Activated T-cell treated with anti-CD3 and anti-CD28 coated beads, Interleukin-2, amount 50 U/mL, for 24 hours (primary cell): ENCODE results near the gene REXO2.

Experiments used
- DNase-seq: peaks from one replicate; pipeline ENCODE4 v3.0.0-alpha.2; 2020
- H3K27ac Mint-ChIP-seq: 2 replicates; pipeline ENCODE4 v1.8.0; 2020; ENCODE audit warnings: mild to moderate bottlenecking, mixed read lengths
- H3K27me3 Mint-ChIP-seq: 2 replicates; pipeline ENCODE4 v1.8.0; 2020; ENCODE audit warnings: mixed read lengths
- H3K36me3 Mint-ChIP-seq: 2 replicates; pipeline ENCODE4 v1.8.0; 2020; ENCODE audit warnings: low read depth, mixed read lengths
- H3K4me1 Mint-ChIP-seq: 2 replicates; pipeline ENCODE4 v1.8.0; 2020; ENCODE audit warnings: low read depth, mixed read lengths
- H3K4me3 Mint-ChIP-seq: 2 replicates; pipeline ENCODE4 v1.8.0; 2020; ENCODE audit warnings: mild to moderate bottlenecking, moderate library complexity, mixed read lengths
- H3K9me3 Mint-ChIP-seq: 2 replicates; pipeline ENCODE4 v1.8.0; 2020; ENCODE audit warnings: mixed read lengths

The REXO2 gene

GRCh38 chr11:114463999-114464398 is 24.7 kb downstream of the REXO2 start:
- Mint-ChIP-seq H3K4me1 (no peaks in the 10 kb centered on the region), H3K27me3 (no peaks in the 10 kb centered on the region), H3K27ac (no peak overlapping the region), H3K36me3 (no peaks in the 10 kb centered on the region), H3K4me3 (no peak overlapping the region), H3K9me3 (peaks cover 7% of the 10 kb centered on the region)
- DNase-seq, result no peak

- no peaks in the 10 kb centered on the region for H3K4me1 Mint-ChIP-seq
- H3K27ac Mint-ChIP-seq, result no peak overlapping the region
- H3K27me3 Mint-ChIP-seq, result peaks cover under 1% of the 10 kb centered on the region
- peaks cover 6% of the 10 kb centered on the region for H3K9me3 Mint-ChIP-seq
- H3K4me3 Mint-ChIP-seq, result no peak overlapping the region
- no peak for DNase-seq
- no peaks in the 10 kb centered on the region for H3K36me3 Mint-ChIP-seq
Measured at GRCh38 chr11:114466742-114467141, 27.5 kb downstream of the REXO2 start.

GRCh38 chr11:114472661-114473060 is 33.4 kb downstream of the REXO2 start:
- Mint-ChIP-seq H3K9me3 (no peaks in the 10 kb centered on the region), H3K27me3 (peaks cover 14% of the 10 kb centered on the region), H3K27ac (no peak overlapping the region), H3K4me3 (no peak overlapping the region), H3K36me3 (no peaks in the 10 kb centered on the region), H3K4me1 (no peaks in the 10 kb centered on the region)
- no peak for DNase-seq

GRCh38 chr11:114478001-114478410 is 38.7 kb downstream of the REXO2 start:
- no peaks in the 10 kb centered on the region for H3K36me3 Mint-ChIP-seq
- H3K4me1 Mint-ChIP-seq, result no peaks in the 10 kb centered on the region
- H3K9me3 Mint-ChIP-seq, result no peaks in the 10 kb centered on the region
- no peak overlapping the region for H3K27ac Mint-ChIP-seq
- no peak for DNase-seq
- peaks cover 5% of the 10 kb centered on the region for H3K27me3 Mint-ChIP-seq
- H3K4me3 Mint-ChIP-seq, result no peak overlapping the region

GRCh38 chr11:114478768-114479167 is 39.5 kb downstream of the REXO2 start:
- H3K27me3 Mint-ChIP-seq, result peaks cover 5% of the 10 kb centered on the region
- H3K4me1 Mint-ChIP-seq, result no peaks in the 10 kb centered on the region
- DNase-seq, result no peak
- H3K4me3 Mint-ChIP-seq, result no peak overlapping the region
- H3K36me3 Mint-ChIP-seq, result no peaks in the 10 kb centered on the region
- H3K9me3 Mint-ChIP-seq, result no peaks in the 10 kb centered on the region
- H3K27ac Mint-ChIP-seq, result no peak overlapping the region

GRCh38 chr11:114479331-114479730 is 40.1 kb downstream of the REXO2 start:
- no peaks in the 10 kb centered on the region for H3K4me1 Mint-ChIP-seq
- H3K9me3 Mint-ChIP-seq, result no peaks in the 10 kb centered on the region
- H3K4me3 Mint-ChIP-seq, result no peak overlapping the region
- peaks cover 5% of the 10 kb centered on the region for H3K27me3 Mint-ChIP-seq
- H3K27ac Mint-ChIP-seq, result no peak overlapping the region
- H3K36me3 Mint-ChIP-seq, result no peaks in the 10 kb centered on the region
- no peak for DNase-seq

- Mint-ChIP-seq H3K36me3 (no peaks in the 10 kb centered on the region), H3K9me3 (no peaks in the 10 kb centered on the region), H3K4me3 (no peak overlapping the region), H3K27ac (no peak overlapping the region), H3K4me1 (no peaks in the 10 kb centered on the region), H3K27me3 (no peaks in the 10 kb centered on the region)
- DNase-seq, result no peak
Measured at GRCh38 chr11:114482114-114482513, 42.8 kb downstream of the REXO2 start.

- no peaks in the 10 kb centered on the region for H3K4me1 Mint-ChIP-seq
- no peak for DNase-seq
- H3K9me3 Mint-ChIP-seq, result peaks cover 3% of the 10 kb centered on the region
- no peak overlapping the region for H3K27ac Mint-ChIP-seq
- peaks cover 2% of the 10 kb centered on the region for H3K27me3 Mint-ChIP-seq
- H3K4me3 Mint-ChIP-seq, result no peak overlapping the region
- H3K36me3 Mint-ChIP-seq, result no peaks in the 10 kb centered on the region
Measured at GRCh38 chr11:114483929-114484328, 44.7 kb downstream of the REXO2 start.

- Mint-ChIP-seq H3K27ac (no peak overlapping the region), H3K4me3 (no peak overlapping the region), H3K9me3 (peaks cover under 1% of the 10 kb centered on the region)
Measured at GRCh38 chr11:114496915-114497314, 57.6 kb downstream of the REXO2 start.

GRCh38 chr11:114499756-114500155 is 60.5 kb downstream of the REXO2 start:
- Mint-ChIP-seq H3K27me3 (peaks cover 20% of the 10 kb centered on the region), H3K4me1 (no peaks in the 10 kb centered on the region), H3K9me3 (no peaks in the 10 kb centered on the region), H3K4me3 (no peak overlapping the region), H3K36me3 (no peaks in the 10 kb centered on the region), H3K27ac (no peak overlapping the region)
- no peak for DNase-seq

More at GRCh38 chr11:114496915-114497314, 57.6 kb downstream of the REXO2 start:
- peaks cover 5% of the 10 kb centered on the region for H3K27me3 Mint-ChIP-seq
- DNase-seq, result no peak
- no peaks in the 10 kb centered on the region for H3K4me1 Mint-ChIP-seq
- H3K36me3 Mint-ChIP-seq, result no peaks in the 10 kb centered on the region
